HG02623 (cell line): ENCODE data around the gene MAD2L1BP.

Source experiments
- ATAC-seq: cut with Tn5 transposase; IDR thresholded peaks from one replicate; pipeline ENCODE4 v1.9.1; 2021; ENCODE audit warnings: moderate library complexity; ENCODE audit not compliant: unreplicated experiment

MAD2L1BP gene

DNA sequence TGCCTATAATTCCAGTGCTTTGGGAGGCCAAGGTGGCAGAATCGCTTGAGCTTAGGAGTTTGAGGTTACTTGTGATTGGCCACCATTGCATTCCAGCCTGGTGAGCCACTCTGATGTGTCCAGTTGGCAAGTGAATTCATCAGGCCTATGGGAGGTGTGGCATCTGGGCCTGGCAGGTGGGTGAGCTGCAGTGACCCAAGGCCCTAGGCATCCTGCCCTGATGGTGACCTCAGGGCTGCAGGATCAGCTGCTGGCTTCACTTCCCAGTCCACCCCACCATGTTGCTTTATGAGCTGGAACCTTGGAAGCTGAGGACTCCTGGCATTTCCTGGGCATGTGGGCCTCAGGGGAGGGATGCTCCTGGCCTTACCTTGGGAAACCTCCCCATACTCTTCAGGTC, 29.7 kb downstream of the MAD2L1BP start:
- no peak for ATAC-seq

DNA sequence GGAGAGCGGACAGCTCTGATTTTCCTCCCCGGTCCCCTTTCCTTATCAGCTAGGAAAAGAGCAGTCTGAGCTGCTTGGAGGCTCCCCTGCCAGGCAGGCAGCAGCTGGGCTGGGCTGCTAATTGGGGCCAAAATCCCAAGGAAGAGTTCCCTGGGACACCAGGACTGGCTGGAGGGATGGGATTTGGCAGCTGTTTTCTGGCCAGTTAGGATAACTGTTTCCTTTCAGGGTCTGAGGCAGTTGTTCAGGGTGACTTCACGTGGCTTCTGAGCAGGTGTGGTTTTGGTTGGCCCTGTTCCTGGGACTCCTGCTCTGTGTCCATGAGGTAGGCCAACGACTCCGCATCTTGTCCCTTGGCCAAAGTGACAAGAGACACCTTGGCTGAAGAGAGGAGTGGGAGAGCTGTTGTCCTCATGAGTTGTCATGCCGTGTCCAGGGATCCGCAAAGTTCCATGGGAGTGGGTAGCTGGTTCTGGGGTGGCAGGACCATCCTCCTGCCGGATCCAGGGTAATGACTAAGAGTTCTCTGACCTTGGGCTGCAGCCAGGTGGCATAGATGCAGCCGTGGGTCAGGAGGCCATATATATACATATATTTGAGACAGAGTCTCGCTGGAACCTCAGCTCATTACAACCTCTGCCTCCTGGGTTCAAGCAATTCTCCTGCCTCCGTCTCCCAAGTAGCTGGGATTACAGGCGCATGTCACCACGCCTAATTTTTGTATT, 30.7 kb downstream of the MAD2L1BP start:
- ATAC-seq, result no peak

DNA sequence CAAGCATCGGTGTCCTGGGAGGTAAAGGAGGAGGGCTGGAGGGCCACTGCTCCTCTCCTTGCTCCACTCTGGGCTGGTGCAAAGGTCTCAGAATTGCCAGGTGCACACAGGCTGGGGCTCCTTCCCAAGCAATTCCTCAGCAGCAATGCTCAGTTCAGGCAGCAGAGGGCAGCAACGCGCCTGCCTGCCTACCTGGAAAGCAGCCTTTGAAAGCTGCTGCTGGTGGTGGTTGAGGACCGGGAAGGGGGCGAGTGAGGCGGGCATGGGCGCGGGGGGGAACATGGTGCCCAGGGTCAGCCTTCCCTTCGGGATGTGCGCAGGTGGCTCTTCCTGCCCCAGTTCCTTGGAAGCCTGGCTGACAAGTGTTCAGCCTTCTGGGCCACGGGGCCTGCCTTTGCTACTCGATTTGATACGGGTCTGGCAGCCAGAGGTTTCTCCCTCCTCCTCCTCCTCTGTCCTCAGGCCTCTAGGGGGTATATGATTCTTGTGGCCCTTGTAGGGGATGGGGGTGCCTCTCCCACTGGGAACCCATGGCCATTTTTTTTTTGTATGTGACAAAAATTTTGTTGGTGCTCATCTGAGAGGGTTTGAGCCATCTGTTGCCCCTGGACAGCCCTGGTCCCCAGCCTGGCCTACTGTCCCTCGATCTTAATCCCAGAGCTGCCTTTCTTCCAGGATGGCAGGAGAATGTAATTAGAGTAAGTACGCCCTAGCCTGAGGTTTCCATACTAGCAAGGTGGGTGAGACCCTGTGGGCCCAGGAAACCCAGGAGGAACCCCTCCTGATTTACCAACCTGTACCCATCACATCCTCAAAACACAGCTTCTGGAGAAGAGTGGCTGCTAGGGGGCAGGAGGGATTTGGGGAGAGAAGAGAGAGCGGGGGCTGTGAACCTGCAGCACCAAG, 31.9 kb downstream of the MAD2L1BP start:
- ATAC-seq, result no peak

DNA sequence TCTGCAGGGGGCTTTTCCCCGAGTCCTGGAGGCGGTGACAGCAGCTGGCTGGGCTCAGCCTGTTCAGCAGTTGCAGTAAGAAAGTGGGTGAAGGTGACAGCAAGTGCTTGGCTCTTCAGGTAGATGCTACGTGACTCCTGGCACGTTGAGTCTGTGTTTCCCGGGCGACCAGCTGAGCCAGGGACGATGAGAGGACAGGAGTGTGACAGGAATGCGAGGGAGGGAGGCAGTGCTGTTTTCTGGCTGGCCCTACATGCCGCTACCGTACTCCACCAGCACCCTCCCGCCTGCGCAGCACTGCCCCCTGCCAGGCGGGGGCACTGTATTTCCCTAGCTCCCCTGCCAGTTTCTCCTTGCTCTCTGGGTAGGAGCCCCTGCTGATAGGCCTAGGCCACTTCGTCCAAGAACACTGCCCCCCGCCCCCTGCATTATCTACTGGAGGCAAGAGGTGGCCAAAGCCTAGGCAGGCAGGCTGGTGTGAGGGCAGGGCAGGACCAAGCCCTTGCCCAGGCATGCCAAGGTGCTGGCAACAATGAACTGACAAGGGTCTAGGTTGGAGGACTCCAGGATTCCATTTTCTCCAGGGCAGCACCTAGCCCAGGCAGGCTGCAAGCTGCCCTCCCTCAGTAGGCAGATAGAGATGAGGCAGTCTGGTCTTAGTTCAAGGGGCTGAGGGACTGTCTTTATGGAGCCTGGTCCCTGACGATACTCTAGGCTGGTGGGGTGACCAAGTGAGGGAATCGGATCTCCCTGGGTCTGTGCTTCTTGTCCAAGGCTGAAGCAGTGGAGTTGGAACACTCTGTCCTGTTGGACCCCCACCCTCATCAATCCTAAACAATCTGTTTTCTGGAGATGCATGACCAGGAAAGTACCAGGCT, 32.8 kb downstream of the MAD2L1BP start:
- peak; percentile 54 for ATAC-seq

DNA sequence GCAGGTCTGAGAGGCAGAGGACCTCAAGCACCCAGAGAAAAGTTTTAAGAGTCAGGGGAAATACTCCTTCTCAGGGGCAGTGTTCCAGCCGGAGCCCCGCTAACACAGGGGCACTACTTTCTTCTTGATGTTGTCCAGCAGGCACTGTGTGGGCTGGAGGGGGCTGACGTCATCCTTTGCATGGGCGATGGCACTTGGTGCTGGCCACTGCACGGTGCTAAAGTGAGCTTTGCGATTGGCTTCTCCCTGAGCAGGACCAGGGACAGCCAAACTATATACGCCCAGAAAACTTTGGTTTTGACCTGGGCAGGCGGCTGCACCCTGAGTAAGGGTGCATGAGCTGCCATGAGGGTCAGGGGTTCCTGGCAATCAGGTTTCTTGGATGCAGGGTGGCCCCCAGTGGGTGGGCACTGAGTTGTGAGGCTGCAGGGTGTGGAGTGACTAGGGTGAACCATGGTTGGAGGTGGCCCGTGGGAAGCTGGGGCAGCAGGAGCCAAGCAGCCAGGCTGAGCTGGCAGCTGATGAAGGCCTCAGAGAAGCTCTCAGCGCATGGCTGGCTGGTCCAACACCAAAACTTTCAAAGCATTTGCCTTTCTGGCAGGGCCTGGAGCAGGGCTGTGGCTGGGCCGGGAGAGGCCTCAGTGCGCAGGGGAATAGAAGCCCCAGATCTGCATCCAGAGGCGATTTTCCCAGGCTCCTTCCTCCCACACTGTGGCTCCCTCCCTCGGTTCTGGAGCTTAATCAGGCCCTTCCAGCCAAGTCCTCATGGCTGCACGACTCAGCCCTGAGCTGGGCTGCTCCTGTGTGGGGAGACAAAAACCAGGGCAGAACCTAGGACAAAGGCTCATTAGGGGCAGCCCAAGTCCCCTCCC, 33.6 kb downstream of the MAD2L1BP start:
- no peak for ATAC-seq

DNA sequence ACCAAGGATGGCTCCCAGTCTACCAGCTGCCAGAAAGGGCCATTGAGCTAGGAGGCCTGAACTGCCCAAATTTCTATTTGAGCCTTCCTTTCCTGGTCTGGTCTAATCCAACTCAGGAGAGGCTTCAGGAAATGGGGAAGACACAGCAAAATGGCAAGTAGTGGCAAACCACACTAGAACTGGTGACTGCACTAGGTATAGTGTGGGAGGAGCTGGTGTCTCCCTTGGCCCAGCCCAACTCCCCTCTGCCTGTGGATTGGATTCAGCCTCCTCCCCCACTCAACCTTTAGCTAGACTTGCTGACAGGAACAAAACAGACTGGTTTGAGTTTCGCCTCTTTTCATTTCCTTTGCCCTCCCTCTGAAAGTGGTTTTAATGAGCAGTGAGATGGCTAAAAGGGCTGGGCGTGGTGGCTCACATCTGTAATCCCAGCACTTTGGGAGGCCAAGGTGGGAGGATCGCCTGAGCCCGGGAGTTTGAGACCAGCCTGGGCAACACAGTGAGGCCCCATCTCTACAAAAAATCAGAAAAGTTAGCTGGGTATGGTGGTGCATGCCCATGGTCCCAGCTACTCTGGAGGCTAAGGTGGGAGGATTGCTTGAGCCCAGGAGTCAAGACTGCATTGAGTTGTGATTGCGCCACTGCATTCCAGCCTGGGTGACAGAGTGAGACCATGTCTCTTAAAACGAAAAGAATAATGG, 34.4 kb downstream of the MAD2L1BP start:
- ATAC-seq, result no peak

DNA sequence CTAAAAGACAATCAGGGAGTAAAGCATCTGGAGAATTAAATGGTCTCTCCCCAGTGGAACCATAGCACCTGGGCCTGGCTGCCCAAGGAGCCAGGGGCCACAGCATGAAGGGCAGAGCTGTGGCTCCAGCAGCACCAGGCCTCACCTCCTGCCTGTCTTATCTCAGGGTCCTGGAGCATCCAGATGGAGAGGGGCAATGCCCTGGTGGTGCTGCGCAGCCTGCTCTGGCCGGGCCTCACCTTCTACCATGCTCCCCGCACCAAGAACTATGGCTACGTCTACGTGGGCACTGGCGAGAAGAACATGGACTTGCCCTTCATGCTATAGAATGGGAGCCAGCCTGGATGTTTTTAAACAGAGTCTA, 35.0 kb downstream of the MAD2L1BP start:
- ATAC-seq, result no peak

DNA sequence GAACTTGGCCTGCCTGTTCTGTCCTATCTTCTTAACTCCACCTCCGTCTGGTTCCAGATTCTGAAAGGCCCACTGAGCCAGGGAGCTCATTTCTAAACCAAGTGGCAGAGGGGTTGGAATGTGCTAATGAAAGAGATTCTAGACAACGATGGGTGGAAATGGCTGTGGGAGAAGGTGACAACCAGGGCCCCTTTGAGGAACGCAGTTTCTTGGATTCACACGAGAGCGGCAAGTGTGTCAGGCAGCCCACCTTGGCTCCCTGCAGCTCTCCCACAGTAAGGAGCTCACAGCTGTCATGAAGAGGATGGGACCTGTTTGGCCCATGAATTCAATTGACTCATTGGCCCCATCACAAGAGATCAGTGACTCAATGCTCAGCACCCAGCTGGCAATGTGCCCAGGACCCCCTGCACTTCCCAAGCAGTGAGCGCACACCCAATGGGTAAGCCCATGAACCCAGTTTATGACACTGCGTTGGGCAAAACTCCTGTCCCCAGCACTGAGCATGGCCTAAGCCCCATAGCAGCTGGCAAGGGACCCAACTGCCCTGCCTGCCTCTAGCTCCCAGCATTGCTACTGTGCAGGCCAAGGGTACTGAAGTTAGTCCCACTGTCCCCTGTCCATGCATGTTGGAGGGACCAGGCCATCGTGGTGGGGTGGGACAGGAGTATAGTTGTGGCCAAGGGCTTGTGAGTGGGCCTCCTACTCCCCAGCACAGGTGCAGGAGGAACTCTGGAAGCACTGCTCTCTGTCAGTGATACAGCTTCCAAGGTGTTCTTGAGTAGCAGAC, 35.6 kb downstream of the MAD2L1BP start:
- ATAC-seq, result no peak

DNA sequence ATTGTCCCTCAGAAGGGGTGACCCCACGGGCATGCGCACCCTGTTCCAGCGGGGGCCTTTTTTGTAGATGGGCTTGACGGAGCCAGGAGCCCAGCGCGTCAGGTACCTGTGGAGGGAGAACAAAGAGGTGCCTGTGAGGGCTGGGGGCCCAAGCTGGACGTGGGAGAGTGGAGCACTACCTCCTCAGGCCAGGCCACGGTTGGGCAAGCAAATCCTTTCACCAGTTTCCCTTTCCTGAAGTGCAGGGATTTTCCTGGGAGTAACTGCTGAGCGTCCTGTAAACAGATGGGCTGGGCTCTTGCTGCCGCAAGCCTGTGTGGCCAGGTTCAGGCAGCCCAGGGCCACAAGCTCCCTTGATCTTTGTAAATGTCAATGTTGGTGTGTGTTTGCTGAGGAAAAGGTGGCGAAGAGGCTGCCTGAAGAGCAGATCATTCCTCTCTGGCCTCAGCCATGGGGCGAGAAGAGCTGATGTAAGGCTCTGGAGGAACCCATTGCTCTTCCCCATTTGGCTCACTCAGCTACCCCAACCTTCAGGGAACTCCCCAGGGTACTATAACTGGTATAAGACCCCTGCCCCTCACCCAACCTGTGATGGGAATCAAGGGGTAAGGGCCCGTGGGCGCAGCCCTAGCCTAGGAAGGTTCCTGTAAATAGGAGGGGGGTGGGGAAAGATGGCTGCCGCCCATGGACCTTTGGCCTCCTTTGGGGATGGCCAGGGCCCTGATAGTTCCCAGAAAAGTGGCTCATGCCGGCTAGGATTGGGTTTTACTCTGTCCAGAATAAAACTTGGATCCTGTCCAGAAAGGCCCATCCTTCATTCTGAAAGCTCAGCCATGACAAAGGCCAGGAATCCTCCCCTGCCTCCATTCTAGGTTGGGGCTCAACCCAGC, 36.4 kb downstream of the MAD2L1BP start:
- no peak for ATAC-seq

DNA sequence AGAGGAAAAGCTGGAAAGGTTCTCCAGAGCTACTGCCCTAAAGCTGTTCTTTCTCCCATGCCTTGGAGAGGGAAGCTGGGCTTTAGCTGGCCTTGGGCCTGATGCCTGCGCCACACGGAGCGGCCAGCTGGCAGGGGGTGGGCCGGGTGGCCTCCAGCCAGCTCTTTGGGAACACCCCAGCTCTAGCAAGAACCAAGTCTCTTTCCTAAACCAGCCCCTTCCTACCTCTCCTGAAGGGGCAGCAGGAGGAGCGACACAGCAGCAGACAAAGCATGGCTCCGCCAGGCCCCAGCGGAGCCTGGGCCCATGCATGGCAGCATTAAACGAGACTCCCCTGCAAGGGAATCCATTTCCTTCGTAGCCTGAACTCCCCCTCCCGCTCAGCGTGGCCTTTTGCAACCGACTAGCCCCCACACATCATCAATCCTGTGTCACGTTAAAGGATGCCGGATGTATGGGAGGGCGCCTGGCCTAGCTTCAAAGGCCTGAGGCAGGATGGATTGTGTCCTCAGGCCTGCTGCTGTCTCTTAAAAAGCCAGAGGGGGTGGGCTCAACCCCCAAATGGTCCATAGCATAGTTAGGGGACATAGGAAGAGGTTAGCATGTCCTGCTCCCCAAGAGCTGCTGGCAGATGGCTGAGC, 37.9 kb downstream of the MAD2L1BP start:
- no peak for ATAC-seq

DNA sequence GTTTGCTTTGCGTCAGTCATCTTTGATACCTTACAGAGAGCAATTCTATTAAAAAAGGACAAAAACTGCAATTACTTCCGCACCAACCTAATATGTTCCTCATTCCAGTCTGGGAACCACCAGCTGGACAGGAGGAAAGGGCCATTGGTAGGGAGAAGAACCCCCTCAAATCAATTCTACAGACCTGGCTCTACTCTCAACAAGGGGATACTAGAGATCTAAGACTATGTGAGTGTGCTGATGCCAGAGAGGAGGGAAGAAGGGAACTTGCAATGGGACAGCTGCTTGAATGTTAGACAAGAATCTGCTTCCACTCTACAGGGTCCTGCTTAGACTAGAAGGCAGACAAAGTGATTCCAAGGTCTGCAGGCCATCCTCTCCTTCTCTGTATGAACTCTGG, 38.7 kb downstream of the MAD2L1BP start:
- no peak for ATAC-seq

DNA sequence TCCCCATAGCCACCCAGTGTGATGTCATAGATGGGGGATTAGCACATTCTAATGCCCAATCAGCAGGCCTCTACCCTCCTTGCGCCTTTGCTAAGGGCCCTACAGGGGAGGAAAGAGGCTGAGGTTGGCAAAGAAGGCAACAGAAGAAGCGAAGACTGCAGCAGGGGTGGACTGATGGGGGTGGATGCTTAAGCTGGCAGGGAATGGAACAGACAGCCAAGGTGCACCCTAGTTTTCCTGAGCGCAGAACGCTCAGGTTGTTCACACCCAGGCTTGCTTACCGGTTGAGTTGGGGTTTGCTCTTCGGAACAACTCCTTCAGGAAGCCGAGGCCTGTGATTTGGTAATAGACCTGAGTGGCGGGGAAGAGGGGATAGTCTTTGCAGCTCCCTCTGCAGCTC, 39.3 kb downstream of the MAD2L1BP start:
- ATAC-seq, result no peak

DNA sequence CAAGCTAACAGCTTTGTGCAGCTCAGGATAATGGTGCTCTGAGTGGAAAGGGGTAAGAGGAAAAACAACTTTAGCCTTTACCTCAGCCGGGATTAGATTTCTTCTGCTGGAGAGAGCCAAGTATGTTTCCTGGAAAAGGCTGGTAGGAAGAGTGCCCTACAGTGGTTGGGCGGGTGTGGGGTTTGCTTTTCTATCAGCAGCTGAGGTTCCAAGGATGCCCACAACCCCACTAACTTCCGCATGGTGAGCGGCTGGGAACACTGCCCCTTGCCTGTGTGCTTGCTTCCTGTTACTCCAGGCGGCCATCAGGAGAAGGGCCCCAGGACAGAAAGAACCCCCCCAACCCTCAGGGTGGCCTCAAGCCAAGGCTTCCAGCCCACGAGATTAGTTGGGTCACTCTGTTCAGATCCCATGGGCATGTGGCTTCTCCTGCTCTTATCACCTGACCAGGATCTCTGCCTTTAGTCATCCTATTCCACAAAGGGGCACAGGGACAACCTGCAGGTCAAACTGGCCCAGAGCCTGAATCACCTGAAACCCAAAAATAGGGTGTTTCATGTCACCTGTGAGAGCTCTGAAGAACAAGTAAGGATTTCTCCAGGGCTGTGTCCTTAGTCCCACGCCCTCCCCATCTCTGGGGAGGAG, 41.4 kb downstream of the MAD2L1BP start:
- ATAC-seq, result no peak

DNA sequence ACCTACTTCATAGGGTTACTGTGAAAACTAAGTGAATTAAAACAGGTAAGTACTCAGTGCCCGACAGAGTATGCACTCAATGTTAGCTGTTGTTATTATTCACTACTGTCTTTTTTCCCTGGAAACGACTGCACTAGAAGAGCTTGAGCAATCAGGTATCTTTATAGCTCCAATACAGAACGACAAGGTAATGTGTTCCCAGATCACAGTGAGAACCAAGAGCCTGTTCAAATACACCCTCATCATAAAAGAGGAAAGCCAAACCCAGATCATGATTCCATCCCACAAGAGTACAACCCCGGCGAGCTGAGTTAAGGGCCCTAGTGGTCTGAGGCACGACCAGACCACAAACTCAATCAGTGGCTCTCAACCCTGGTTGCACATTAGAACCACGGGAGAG, 42.1 kb downstream of the MAD2L1BP start:
- no peak for ATAC-seq

DNA sequence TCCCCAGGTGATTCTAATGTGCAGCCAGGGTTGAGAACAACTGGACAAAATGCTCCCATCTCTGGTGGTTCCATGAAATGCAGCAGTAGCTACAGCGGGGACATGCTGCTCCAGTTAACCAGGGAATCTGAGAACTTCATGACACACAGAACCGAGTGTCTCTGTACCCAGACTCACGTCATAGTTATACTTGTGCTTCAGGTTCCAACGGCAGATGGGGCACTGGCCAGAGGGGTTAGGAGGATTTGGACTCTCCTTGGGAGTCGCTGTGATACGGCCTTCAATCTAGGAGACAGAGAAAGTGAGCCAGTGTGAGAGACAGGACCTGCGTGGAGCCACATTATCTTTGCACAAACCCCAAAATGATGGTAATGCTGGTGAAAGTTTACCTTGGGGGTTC, 42.7 kb downstream of the MAD2L1BP start:
- ATAC-seq, result no peak

DNA sequence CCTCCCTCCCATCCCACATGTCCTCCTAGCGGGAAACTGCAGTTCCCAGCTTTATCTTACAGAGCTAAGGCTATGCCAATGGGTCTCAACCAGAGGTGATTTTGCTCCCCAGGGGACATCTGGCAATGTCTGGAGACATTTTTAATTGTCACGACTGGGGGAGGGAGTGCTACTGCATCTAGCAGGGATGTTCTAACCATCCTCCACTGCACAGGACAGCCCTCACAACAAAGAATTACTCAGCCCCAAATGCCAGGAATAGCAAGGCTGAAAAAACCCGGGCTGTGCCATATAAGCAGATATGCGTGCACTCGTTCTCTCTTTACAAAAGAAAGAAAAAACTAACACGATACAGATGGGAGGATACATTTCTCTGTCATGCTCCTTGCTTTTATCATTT, 43.4 kb downstream of the MAD2L1BP start:
- no peak for ATAC-seq
